CD4-positive, alpha-beta T cell (primary cell): ENCODE results near the gene RUNX1. TPM values are rescaled to one million over a fixed set of nuclear protein-coding genes. Genes with fewer than 3 reads are reported as not detected.

Source experiments
- ATAC-seq: fragments of 200-7000 bp; cut with Tn5 transposase; one replicate; pipeline ENCODE4 v1.10.0; 2022; ENCODE audit warnings: mild to moderate bottlenecking; ENCODE audit not compliant: poor library complexity
- CTCF ChIA-PET: fragments of 350-600 bp; sonication (Branson Sonifier 250); formaldehyde crosslinking; loops from one replicate; lab custom pipeline; 2021; ENCODE audit warnings: antibody characterized with exemption, inconsistent platforms; lab: Charles Lee
- POLR2A ChIA-PET: fragments of 350-600 bp; sonication (Branson Sonifier 250); formaldehyde crosslinking; loops from one replicate; lab custom pipeline; 2021; ENCODE audit warnings: antibody characterized with exemption, inconsistent platforms; lab: Charles Lee
- DNase-seq, 14 experiments: peaks; one replicate each; pipeline ENCODE4 v3.0.0-alpha.2; 2013 to 2020; ENCODE audit warnings: mixed read lengths in 2 of 14
- H3K27ac ChIP-seq, 2 donors: one replicate each; pipeline versions ENCODE4 v1.5.1 to v1.7.0; 2013; ENCODE audit warnings: low read length in 2 of 2, low read depth in 1 of 2, mild to moderate bottlenecking in 1 of 2
- H3K27me3 ChIP-seq, 2 experiments: 1 replicate in 1 of 2; 2 replicates in 1 of 2; pipeline versions ENCODE4 v1.6.1 to v1.7.0; 2013; ENCODE audit warnings: low read length in 2 of 2, control low read depth in 1 of 2, mild to moderate bottlenecking in 1 of 2, moderate library complexity in 1 of 2; ENCODE audit not compliant: insufficient read depth in 2 of 2, control insufficient read depth in 1 of 2
- H3K36me3 ChIP-seq: one replicate; pipeline ENCODE4 v1.6.1; 2013; ENCODE audit warnings: low read length, control low read depth; ENCODE audit not compliant: insufficient read depth
- H3K4me1 ChIP-seq: one replicate; pipeline ENCODE4 v1.6.1; 2013; ENCODE audit warnings: low read length, control low read depth; ENCODE audit not compliant: insufficient read depth
- H3K4me3 ChIP-seq: one replicate; pipeline ENCODE4 v1.5.1; 2013; ENCODE audit warnings: mild to moderate bottlenecking, low read length, moderate library complexity
- H3K9me3 ChIP-seq, 2 experiments: 1 replicate in 1 of 2; 2 replicates in 1 of 2; pipeline versions ENCODE4 v1.6.1 to v1.7.0; 2013; ENCODE audit warnings: low read length in 2 of 2, mild to moderate bottlenecking in 2 of 2, control low read depth in 1 of 2, moderate library complexity in 1 of 2; ENCODE audit not compliant: control insufficient read depth in 1 of 2, insufficient read depth in 1 of 2
- H3K27ac Mint-ChIP-seq: one replicate; pipeline ENCODE4 v1.8.0; 2020; ENCODE audit warnings: mixed read lengths
- H3K27me3 Mint-ChIP-seq: one replicate; pipeline ENCODE4 v1.8.0; 2021; ENCODE audit warnings: mixed read lengths
- H3K36me3 Mint-ChIP-seq: one replicate; pipeline ENCODE4 v1.8.0; 2021; ENCODE audit warnings: low read depth, mixed read lengths
- H3K4me1 Mint-ChIP-seq: one replicate; pipeline ENCODE4 v1.8.0; 2021; ENCODE audit warnings: low read depth, mixed read lengths
- H3K4me3 Mint-ChIP-seq: one replicate; pipeline ENCODE4 v1.8.0; 2020; ENCODE audit warnings: mild to moderate bottlenecking, mixed read lengths
- H3K9me3 Mint-ChIP-seq: one replicate; pipeline ENCODE4 v1.8.0; 2020; ENCODE audit warnings: mixed read lengths
- CTCF ChIP-seq: fragments of 200-600 bp; IDR thresholded peaks from one replicate; pipeline ENCODE4 v1.8.0; 2022; ENCODE audit warnings: antibody characterized with exemption, mild to moderate bottlenecking
- intact Hi-C, 2 experiments: fragments of 100-400 bp; cut with DNase I in 1 of 2; cut with micrococcal nuclease in 1 of 2; formaldehyde crosslinking; loops; one replicate each; pipeline versions ENCODE4 v1.15.1 to v1.9.0; 2023 to 2025; cut with DNase I, micrococcal nuclease
- total RNA-seq, 174 experiments: library from RNA in 2 of 174; stranded (reverse) in 2 of 174; gene quantifications; one replicate each; pipeline ENCODE4 v1.2.3 and lab custom pipeline; 2021 to 2026

The RUNX1 gene
- total RNA-seq, 2 experiments from 2014 or later: 71.7 to 74.3 TPM

GRCh38 chr21:34764715-34765284, 284.3 kb downstream of the RUNX1 start:
- H3K36me3 Mint-ChIP-seq: no peaks in the 10 kb centered on the region
- intact Hi-C loops: no loop called here
- no peak overlapping the region for H3K4me3 Mint-ChIP-seq
- H3K27me3 Mint-ChIP-seq: no peaks in the 10 kb centered on the region
- H3K4me1 ChIP-seq: no peaks in the 10 kb centered on the region
- no peaks in the 10 kb centered on the region for H3K36me3 ChIP-seq
- DNase-seq (no peak), ATAC-seq (no peak)
- H3K4me1 Mint-ChIP-seq: no peaks in the 10 kb centered on the region
- POLR2A ChIA-PET: no interaction called here
- no peaks in the 10 kb centered on the region for H3K9me3 ChIP-seq
- H3K27ac ChIP-seq: no peak overlapping the region
- TF ChIP-seq CTCF: no peak
- H3K27me3 ChIP-seq: no peaks in the 10 kb centered on the region
- CTCF ChIA-PET: interaction anchor here (0.6 kb wide), 1 partner anchor 90 kb away, joined by 4 read pairs; no protein-coding TSS in a partner anchor
- no peaks in the 10 kb centered on the region for H3K9me3 Mint-ChIP-seq
- H3K27ac Mint-ChIP-seq: no peak overlapping the region
- H3K4me3 ChIP-seq: no peak overlapping the region

GRCh38 chr21:34762786-34763185, 286.3 kb downstream of the RUNX1 start:
- no peaks in the 10 kb centered on the region for H3K4me1 ChIP-seq
- no peaks in the 10 kb centered on the region for H3K36me3 ChIP-seq
- no peak for TF ChIP-seq CTCF
- H3K9me3 ChIP-seq: no peaks in the 10 kb centered on the region
- no peaks in the 10 kb centered on the region for H3K36me3 Mint-ChIP-seq
- no peaks in the 10 kb centered on the region for H3K4me1 Mint-ChIP-seq
- no peak overlapping the region for H3K4me3 ChIP-seq
- CTCF ChIA-PET: no interaction called here
- H3K27ac ChIP-seq: no peak overlapping the region
- DNase-seq (no peak), ATAC-seq (no peak)
- no peak overlapping the region for H3K27ac Mint-ChIP-seq
- intact Hi-C loops: no loop called here
- no peaks in the 10 kb centered on the region for H3K27me3 ChIP-seq
- H3K9me3 Mint-ChIP-seq: no peaks in the 10 kb centered on the region
- POLR2A ChIA-PET: no interaction called here
- no peak overlapping the region for H3K4me3 Mint-ChIP-seq
- no peaks in the 10 kb centered on the region for H3K27me3 Mint-ChIP-seq

- H3K4me3 ChIP-seq: no peak overlapping the region
- intact Hi-C loops: no loop called here
- DNase-seq (no peak), ATAC-seq (no peak)
- no peak for TF ChIP-seq CTCF
- Mint-ChIP-seq H3K27ac (no peak overlapping the region), H3K4me3 (no peak overlapping the region), H3K4me1 (no peaks in the 10 kb centered on the region), H3K27me3 (no peaks in the 10 kb centered on the region), H3K36me3 (no peaks in the 10 kb centered on the region), H3K9me3 (no peaks in the 10 kb centered on the region)
- H3K27me3 ChIP-seq: no peaks in the 10 kb centered on the region
- no peak overlapping the region for H3K27ac ChIP-seq
- no peaks in the 10 kb centered on the region for H3K9me3 ChIP-seq
- ChIA-PET CTCF (no interaction called here), POLR2A (no interaction called here)
- no peaks in the 10 kb centered on the region for H3K4me1 ChIP-seq
- no peaks in the 10 kb centered on the region for H3K36me3 ChIP-seq
Observed at GRCh38 chr21:34761758-34762330, 287.3 kb downstream of the RUNX1 start.
